Prostate gland (tissue), 2 donors: ENCODE data around the gene PPP1R12C.

Source experiments
- CTCF ChIP-seq, 4 experiments: fragments of 200-600 bp in 2 of 4; fragments of 450-650 bp in 2 of 4; sonication (generic) in 2 of 4; IDR thresholded peaks; 1 replicate in 3 of 4; 2 replicates in 1 of 4; pipeline ENCODE4 v1.5.1; 2016 to 2019; ENCODE audit warnings: antibody characterized with exemption in 4 of 4, mild to moderate bottlenecking in 2 of 4, moderate library complexity in 2 of 4
- POLR2A ChIP-seq: fragments of 450-650 bp; IDR thresholded peaks from one replicate; pipeline ENCODE4 v1.6.1; 2016; ENCODE audit warnings: antibody characterized with exemption, mild to moderate bottlenecking

- TF ChIP-seq CTCF (IDR thresholded peaks at IDR 0.05) (no peak), POLR2A (no peak)
Measured at GRCh38 chr19:55056827-55057226, 60.6 kb downstream of the PPP1R12C start.
